C4-2B (cell line): ENCODE data around the gene LPP.

Experiments
- H3K27ac ChIP-seq: fragments of 450-650 bp; 2 replicates; pipeline ENCODE4 v1.5.1; 2017
- CTCF ChIP-seq: fragments of 450-650 bp; conservative IDR thresholded peaks from 2 replicates; pipeline ENCODE4 v1.5.1; 2017; ENCODE audit warnings: mild to moderate bottlenecking
- ZFX ChIP-seq: fragments of 450-650 bp; IDR thresholded peaks from 2 replicates; pipeline ENCODE4 v1.6.1; 2017

Gene LPP

GRCh38 chr3:188855675-188856074 is 701.7 kb downstream of the LPP start:
- no peak overlapping the region for H3K27ac ChIP-seq
- TF ChIP-seq CTCF (no peak), ZFX (no peak)

GRCh38 chr3:188860147-188860546 is 706.2 kb downstream of the LPP start:
- no peak for TF ChIP-seq ZFX
- TF ChIP-seq CTCF: no peak
- no peak overlapping the region for H3K27ac ChIP-seq

GRCh38 chr3:188861842-188862744 is 708.1 kb downstream of the LPP start:
- TF ChIP-seq CTCF (no peak), ZFX (no peak)
- H3K27ac ChIP-seq: no peak overlapping the region

- no peak overlapping the region for H3K27ac ChIP-seq
Measured at GRCh38 chr3:188863999-188864406, 710.0 kb downstream of the LPP start.

GRCh38 chr3:188867691-188868265 is 713.8 kb downstream of the LPP start:
- H3K27ac ChIP-seq: no peak overlapping the region
- TF ChIP-seq CTCF: no peak
- no peak for TF ChIP-seq ZFX

More at GRCh38 chr3:188863999-188864406, 710.0 kb downstream of the LPP start:
- TF ChIP-seq CTCF: no peak
- no peak for TF ChIP-seq ZFX

GRCh38 chr3:188868803-188869202 is 714.8 kb downstream of the LPP start:
- no peak for TF ChIP-seq ZFX
- no peak for TF ChIP-seq CTCF
- no peak overlapping the region for H3K27ac ChIP-seq

- no peak overlapping the region for H3K27ac ChIP-seq
- TF ChIP-seq ZFX: no peak
- no peak for TF ChIP-seq CTCF
Measured at GRCh38 chr3:188869628-188870027, 715.7 kb downstream of the LPP start.
